NCI-H187 treated with DMSO at 0.1 percent for 48 hours (cell line): ENCODE results near the gene FAM170B.

Experiments
- DNase-seq: peaks from one replicate; lab custom pipeline; 2025; lab: John Stamatoyannopoulos, UW

FAM170B gene

DNA sequence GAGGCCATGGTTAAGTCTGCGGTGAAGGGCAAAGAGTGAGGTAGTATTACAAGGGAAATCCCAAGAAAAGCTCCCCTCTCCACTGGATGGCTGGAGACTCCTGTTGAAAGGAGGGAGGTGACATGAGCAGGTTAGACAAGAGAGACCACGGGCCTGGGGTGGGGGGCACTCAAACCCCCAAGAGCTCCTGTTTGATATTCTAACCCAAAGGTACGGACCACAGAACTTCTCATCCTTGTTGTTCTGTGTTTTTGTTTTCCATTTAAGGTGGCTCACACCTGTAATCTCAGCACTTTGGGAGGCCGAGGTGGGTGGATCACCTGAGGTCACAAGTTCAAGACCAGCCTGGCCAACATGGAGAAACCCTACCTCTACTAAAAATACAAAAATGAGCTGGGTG is 30.1 kb downstream of the FAM170B start:
- no peak for DNase-seq

DNA sequence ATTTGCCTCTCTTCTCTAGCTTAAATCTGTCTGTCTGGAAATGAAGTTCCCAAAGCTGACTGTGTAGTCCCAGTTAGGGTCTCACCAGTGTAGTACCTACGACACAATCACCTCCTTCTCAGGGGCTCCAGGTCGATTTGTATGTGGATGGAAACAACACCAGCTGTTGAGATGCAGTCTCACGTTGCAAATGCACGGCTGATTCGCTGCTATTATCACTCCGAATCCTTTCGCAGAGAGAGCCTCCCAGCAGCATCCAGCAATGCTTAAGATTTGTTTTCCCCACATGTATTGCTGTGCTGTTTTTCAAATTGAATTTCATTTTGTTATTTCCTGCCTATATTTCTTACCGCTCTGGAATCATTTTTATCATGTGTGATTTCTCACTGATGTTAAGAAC is 34.8 kb downstream of the FAM170B start:
- no peak for DNase-seq

DNA sequence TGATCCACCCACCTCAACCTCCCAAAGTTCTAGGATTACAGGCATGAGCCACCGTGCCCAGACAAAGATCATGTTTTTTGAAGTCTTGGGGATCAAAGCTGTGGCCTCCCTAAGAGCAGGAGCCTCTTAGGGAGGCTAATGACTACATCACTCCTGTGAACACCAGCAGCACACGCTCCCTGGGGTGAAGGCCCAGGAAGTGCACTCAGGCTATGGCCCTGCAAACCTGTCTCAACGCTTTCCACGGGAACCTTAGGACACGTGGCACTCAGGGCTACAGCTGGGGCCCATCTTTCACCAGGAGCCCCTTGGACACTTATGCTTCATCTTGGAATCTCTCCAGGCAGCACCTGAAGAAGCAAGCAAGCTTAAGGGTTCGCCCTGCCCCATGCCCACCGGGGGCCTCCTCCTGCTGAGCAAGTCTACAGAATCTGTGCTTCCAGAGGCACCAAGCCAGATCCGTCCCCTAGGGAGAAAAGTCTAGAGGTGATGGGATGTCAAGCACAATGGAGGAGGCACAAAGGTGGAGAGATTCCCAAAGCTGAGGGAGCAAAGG is 36.9 kb downstream of the FAM170B start:
- no peak for DNase-seq

DNA sequence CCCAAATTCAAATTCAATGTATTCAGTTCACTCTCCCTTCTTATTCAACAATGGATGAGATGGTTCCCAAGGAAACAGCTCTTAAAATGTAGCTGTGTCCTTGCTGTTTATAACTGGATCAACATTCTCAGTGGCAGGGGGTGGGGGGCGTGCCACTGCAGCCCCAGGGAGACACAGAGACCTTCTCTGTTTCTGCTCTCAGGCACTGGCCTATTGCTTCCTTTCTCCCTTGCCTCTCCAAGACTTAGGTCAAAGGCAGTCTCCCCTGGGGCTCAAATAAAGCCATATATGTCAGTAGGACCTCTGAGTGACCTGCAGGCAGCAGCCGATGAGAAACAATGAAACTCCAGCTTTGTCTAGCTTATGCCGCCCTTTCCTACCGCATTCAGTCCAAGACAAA is 39.2 kb downstream of the FAM170B start:
- DNase-seq, result no peak

DNA sequence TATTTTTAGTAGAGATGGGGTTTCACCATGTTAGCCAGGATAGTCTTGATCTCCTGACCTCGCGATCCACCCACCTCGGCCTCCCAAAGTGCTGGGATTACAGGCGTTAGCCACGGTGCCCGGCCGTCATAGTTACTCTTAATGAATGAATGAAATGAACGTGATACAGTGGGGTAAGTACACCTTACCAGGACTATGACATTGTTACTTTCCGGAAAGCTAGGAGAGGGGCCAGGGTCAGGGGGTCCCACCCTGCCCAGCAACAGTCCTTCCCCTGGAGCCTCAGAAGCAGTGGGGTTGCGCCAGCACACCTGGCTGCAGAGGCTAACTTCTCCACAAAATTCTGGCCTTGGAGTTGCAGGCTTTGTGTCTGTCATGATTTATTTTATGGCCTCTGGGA is 39.9 kb downstream of the FAM170B start:
- DNase-seq, result no peak

DNA sequence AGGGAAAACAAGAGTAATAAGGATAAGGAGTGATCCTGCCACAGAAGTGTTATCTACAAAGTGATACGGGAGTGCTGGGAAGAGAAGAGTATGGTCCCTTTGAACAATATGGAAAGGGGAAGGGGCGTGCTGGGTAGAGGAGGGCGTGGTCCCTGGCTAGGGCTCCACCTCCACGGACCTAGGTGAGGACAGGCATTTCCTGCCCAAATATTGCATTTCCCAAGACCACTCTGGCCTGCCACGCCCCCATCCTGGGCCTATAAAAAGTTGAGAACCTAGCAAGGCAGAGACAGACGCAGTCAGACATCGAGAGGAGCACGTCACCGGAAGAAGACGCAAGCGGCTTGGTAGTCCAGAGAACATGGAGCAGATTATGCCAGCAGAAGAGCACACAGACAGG is 41.3 kb downstream of the FAM170B start:
- no peak for DNase-seq

DNA sequence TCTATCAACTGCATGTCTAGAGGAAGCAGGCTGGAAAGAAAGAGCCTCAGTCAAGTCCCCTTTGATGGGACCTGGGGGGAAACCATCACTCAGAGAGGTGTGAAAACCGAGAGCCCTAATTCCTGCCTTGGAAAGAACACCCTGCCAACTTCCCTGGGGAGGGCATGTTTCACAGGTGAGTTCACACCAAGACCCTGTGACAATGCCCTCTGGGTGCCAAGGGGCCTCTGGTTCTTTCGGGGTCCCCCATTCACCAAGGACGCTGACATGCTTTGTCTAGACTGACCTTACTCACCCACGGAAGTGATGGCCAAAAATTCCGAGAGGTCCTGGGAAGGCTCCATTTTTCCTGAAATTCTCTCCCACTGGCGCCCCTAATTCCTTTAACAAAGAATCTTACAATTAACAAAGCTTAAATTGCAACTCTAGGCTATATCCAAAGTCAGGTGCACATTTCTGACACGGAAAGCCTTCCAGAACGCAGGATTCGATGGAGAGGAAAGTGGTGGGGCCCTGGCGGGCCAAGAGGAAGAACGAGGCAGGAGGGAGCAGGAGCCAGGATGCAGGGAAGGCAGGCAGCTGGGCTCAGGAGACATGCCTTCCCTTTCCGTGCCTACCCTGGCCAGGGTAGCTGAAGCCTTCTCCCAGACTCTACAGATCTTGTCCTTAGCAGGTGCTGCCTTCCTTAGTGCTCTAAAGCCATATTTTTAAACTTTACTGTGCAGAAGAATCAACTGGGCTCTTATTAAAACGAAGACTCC is 42.2 kb downstream of the FAM170B start:
- DNase-seq, result no peak

DNA sequence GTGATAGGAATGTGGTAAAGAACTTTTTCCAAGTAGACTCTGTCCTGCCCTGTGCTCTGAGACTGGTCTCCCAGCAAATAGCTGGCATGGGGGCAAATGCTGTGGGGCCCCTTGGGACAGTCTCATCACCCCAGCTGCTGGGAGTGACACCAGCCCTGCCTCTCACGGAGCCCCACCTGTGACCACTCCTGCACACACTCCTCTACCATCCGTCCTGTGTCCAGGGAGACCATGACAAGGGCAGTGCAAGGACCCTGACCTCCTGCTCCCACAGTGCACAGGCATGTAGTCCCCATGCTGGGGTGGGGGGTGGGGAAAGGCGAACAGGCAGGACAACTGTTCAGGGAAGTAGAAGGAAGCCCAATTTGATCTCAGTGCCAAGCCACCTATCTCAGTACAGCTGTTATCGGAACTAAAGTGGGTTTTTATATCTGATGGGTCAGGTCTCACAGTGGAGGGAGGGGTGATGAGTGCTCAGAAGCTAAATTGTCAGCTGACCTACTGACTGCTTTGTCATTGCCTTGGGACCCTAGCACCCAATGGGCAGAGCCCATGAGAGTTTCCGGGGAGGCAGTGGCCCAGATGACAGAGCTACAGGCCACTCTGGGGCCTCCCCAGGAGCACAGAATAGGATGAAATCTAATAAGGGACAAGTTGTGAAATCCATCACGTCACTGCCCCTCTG is 43.0 kb downstream of the FAM170B start:
- no peak for DNase-seq

DNA sequence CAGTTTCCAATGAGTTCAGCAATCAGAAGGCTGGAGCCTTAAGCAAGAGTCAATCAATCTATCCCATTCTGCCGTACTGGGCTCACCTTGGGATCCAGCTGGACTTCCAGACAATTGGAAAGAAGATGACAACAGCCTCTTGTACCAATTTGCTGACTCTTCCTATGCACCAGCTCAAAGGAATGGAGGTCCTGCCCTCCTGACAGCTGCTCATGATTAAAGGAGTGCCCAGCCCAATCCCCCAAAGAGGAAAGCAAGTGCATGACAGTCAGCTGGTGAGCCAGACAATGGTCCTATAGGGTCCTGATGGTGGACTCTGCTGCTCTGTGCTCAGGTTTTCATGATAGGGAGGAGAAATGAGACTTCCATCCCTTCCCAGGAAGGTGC is 43.6 kb downstream of the FAM170B start:
- DNase-seq, result no peak

DNA sequence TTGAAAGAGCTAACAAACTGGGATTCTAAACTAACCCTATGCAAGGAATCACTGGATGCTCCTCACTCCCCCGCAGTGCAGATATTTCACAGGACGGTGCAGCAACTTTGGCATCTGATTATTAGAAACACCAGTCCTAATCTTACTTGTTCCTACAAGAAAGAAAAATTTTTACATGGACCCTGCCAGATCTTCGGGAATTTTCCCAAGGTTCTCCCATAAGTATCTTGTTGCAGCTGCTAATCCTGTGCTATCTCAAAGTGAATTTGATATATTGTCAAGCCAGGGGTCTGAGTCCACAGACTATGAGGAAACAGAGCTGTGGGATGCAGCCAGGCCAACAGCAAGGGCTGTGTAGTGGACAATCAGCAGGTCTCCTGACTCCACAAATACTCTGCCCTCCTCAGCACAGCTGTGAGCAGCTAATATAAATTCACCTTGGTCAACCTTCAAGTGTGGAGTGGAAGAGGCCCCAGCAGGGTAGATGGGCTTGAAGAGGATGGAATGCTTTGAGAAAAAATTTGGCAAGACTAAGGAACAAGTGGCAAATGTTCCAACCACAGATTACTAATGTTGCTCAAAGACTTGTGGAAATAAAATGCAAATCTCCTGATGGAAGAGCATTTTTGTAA is 44.1 kb downstream of the FAM170B start:
- no peak for DNase-seq

DNA sequence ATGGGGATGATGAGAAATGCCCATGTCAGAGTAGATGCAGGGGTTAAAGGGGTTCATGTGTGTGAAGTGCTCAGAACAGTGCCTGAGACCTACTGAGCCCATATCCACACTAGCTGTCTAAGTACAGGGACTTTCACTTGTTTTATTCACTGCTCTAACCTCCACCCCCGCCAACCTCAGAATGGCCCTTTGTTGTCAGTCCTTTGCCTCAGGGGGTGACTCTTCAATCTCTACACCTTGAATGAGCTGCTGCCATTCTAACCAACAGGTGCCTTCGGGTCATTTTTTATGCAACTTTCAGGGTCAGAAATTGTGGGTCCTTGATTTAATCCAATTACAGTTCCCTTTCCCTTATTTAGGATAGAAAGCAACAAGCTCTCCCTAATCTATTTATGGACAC is 44.7 kb downstream of the FAM170B start:
- no peak for DNase-seq

DNA sequence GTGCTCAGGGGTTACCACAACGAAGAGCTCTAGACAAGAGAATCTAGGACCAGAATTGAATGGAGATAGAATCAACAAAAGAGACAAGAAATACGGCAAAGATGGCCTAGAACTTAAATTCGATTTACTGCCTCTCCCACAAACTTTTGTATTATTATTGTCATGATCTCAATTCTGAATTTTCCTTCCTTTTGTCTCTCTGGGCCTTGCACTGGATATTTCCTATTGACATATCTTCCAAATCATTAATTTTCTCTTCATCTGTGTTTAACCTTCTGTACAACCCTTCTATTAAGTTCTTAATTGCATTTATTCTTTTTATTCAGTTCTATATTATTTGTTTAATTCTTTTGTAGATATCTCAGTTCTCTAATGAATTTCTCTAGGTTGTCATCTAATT is 46.9 kb downstream of the FAM170B start:
- DNase-seq, result no peak

DNA sequence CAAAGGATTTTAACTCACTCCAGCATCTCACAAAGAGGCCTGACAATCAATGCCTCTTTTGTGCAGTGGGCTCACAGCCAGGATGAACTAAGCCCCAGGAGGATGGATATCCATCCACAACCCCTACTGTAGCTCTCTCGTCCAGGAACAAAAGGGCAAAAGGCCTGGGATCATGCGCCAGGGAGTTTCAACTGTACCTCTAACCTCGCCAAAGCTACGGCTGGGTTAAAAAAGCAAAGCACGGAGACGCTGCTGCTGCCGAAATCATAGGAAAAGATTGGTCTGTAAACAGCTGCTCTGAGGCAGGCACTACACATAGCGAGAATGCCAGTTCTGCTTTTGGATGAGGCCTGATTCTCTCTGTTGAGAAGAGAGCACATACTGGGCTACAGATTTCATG is 50.6 kb downstream of the FAM170B start:
- no peak for DNase-seq

DNA sequence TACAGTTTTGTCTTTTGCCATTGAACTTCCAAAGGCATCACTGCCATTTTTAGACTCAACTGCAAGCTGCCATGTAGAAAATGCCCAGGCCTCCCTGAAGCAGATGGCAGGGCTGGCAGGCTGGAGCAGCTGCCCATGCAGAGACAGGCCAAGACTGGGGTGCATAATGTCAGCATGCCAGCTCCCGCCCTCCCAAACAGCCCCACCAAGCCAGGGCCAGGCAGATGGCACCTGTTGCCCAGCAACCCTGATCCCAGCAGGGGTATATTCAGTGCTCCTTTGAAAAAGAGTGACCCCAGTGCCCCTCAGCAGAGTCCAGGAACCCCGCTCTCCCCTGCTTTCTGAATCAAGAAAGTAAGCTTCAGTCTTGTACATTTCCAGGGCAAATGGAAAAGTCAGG is 51.1 kb downstream of the FAM170B start:
- DNase-seq, result no peak

DNA sequence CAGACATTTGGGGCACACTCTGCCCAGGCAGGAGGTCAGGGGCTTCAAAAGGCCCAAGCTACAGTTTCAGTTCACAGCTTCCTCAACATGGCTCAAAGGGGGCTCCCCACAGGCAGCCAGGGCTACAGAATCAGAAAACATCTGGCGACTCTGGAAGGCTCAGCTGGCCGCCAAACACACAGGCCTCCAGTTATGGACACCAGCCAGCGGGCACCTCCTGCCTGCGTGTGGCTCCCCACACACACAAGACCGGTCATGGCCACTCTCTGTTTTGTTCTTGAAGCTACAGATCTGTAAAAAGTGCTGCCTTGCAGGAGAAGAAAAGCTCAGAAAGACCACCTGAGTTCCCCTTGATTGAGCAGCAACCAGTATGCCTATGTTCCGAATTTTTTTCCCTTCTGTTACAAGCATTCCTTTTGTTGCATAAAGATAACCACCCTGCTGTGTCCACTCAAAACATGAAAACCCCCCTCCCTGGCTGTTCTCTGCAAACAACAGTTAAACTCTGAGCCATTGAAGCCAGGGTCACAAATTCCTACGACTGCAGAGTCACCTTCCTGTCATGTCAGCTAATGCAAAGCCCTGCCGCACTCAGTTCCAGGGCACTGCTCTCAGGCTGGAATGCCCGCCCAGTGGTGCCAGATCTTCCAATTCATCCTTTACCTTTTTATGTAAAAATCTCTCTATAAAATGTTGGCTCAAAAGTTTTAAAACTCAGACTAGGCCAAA is 52.1 kb downstream of the FAM170B start:
- no peak for DNase-seq
